Neural cell (in vitro differentiated cells): ENCODE data around the gene MMP24.

Experiments used
- EP300 ChIP-seq: fragments of 450-650 bp; conservative IDR thresholded peaks from 2 replicates; pipeline ENCODE4 v1.6.1; 2014; ENCODE audit warnings: antibody characterized with exemption, mild to moderate bottlenecking, moderate library complexity; ENCODE audit not compliant: poor library complexity, severe bottlenecking
- EZH2 ChIP-seq: fragments of 200-600, 300-800 bp; shearing (Covaris generic), sonication (generic); IDR thresholded peaks from 2 replicates; pipeline ENCODE4 v1.6.1; 2014; ENCODE audit warnings: antibody characterized with exemption, low read length, borderline replicate concordance, mild to moderate bottlenecking; ENCODE audit not compliant: insufficient read depth, poor library complexity, severe bottlenecking
- POLR2AphosphoS5 ChIP-seq: IDR thresholded peaks from 2 replicates; pipeline ENCODE4 v1.6.1; 2012
- RAD21 ChIP-seq: fragments of 450-650 bp; conservative IDR thresholded peaks from 2 replicates; pipeline ENCODE4 v1.6.1; 2014; ENCODE audit warnings: antibody characterized with exemption, mild to moderate bottlenecking, moderate library complexity
- SMC3 ChIP-seq: fragments of 450-650 bp; conservative IDR thresholded peaks from 2 replicates; pipeline ENCODE4 v1.6.1; 2014; ENCODE audit warnings: antibody characterized with exemption, mild to moderate bottlenecking, moderate library complexity; ENCODE audit not compliant: poor library complexity
- TAF1 ChIP-seq: IDR thresholded peaks from 2 replicates; pipeline ENCODE4 v1.6.1; 2012; ENCODE audit warnings: low read depth
- TF ChIP-seq, protein P1 (sequence below): fragments of 450-650 bp; IDR thresholded peaks from 2 replicates; pipeline ENCODE4 v1.5.1; 2014; ENCODE audit warnings: antibody characterized with exemption, mild to moderate bottlenecking, moderate library complexity; ENCODE audit not compliant: poor library complexity, severe bottlenecking

DNA sequence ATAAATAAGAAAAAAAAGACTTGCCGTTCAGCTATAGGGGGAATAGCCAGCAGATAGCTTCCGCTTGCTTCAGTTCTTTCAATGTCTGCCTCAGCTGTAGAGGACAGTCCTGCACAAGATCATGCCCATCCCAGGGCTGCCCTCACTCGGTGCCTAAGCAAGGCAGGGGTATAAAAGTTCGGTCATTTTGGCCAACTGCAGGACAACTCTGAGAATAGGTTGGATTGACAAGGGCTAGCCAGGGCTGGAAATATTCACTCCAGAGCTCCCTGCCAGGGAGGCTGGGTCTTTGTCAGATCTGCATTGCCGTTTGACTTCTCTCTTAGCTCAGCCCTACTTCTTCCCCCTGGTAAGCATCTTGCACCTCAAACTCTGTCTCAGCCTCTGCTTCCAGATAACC is 46.2 kb upstream of the MMP24 start:
- TF ChIP-seq EP300 (no peak), SMC3 (no peak), EZH2 (no peak), RAD21 (no peak), POLR2AphosphoS5 (no peak), TAF1 (no peak)
- TF ChIP-seq, protein P1, sequence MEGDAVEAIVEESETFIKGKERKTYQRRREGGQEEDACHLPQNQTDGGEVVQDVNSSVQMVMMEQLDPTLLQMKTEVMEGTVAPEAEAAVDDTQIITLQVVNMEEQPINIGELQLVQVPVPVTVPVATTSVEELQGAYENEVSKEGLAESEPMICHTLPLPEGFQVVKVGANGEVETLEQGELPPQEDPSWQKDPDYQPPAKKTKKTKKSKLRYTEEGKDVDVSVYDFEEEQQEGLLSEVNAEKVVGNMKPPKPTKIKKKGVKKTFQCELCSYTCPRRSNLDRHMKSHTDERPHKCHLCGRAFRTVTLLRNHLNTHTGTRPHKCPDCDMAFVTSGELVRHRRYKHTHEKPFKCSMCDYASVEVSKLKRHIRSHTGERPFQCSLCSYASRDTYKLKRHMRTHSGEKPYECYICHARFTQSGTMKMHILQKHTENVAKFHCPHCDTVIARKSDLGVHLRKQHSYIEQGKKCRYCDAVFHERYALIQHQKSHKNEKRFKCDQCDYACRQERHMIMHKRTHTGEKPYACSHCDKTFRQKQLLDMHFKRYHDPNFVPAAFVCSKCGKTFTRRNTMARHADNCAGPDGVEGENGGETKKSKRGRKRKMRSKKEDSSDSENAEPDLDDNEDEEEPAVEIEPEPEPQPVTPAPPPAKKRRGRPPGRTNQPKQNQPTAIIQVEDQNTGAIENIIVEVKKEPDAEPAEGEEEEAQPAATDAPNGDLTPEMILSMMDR = no peak
